Hematopoietic multipotent progenitor cell treated with erythropoietin and hydrocortisone succinate and interleukin-3 and kit ligand, for 15 days (in vitro differentiated cells): ENCODE measurements around the gene TIAM2.
"Not testable (repeated sequence)": the region's sequence is repeated elsewhere in the genome, so short reads cannot be mapped to it uniquely, and the experiment has no call there.

ENCODE experiments used
- DNase-seq: peaks from one replicate; pipeline ENCODE4 v3.0.0-alpha.2; 2015; ENCODE audit warnings: low spot score

Gene TIAM2

DNA sequence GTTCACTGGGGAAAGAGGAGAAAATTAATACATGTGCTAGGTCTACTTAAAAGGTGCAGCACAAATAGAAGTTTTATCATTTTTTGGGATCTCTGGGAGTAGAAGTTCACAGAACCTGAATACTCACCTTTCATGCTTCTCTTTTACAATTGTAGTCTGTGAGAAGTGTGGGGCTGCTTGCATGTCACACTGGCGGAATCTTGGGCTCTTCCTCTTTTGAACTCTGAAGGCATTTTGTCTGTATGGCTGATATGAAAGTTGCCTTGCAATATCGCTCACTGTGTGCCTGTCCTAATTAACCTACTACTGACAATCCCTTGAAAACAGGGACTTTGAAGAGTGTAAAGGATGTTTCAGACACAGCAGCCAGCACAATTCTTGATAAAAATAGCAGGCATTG is 202.8 kb downstream of the TIAM2 start:
- DNase-seq: no peak

DNA sequence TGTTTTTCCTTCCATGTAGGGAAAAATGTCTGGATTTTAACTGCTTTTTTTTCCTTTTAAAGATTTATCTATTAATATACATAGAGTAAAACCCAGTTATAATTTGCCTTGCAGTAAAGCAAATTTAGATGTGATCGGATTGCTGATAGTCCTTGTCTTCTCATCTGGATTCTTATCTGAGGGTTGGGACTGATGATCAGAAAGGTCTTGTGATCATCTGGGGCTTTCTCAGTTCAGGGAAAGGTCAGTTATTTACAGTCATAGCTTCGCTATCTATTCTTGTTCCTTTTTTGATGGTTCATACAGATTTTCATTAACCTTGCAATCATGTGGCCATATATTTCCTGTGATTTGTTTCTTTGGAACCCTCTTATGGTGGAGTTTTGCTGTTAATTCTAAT is 204.9 kb downstream of the TIAM2 start:
- DNase-seq: no peak

DNA sequence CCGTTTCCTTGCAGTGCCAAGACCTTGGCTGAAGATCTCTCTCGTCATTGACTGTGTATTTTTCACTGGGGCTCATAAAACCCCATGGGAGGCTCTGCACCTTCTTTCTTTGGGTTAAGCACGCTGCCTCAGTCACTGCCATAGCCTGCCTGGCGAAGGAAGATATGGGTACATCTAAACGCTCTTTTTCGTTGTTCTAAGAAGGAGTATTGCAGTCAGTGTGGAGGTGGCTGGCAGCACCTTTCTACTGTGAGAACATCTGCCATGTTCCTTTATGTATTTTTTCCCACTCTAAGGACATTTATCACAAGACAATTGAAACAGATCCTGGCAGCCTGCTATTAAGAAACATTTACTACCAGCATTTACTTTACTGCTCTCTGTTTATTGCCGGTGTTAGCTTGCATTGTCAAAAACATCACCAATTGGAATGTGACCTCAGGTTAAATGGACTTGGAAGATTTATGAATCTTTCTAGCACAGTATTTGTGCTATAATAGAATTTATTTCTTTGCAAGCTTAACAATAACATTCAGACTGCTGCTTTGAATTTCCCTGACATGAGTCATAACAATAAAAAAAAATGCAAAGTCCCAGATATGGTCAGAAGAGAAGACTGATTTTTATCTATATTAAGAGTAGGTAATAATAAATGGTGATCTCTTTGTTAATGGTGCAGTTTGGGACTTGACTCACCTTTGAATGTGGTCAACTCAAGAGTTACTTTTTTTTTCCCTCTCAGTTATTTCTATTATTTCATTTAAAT is 206.5 kb downstream of the TIAM2 start:
- no peak for DNase-seq

DNA sequence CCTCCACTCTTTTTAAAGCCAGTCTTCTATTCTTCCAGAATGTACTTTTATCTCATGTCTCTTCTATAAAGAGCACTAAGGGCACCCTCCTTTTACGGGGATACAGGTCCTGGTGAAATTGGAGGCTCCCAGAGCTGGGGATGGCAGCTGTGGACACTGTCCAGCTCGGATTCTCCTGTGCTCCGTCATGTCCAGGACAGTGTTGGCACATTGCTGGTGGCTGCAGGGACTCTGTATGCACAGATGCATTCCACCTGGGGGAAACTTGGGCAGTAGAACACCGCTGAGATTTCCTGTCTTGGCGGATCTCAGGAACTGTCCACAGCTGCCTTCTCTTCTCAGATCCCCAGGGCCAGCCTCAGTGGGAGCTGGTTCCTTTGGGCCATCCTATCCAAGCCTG is 212.1 kb downstream of the TIAM2 start:
- no peak for DNase-seq

DNA sequence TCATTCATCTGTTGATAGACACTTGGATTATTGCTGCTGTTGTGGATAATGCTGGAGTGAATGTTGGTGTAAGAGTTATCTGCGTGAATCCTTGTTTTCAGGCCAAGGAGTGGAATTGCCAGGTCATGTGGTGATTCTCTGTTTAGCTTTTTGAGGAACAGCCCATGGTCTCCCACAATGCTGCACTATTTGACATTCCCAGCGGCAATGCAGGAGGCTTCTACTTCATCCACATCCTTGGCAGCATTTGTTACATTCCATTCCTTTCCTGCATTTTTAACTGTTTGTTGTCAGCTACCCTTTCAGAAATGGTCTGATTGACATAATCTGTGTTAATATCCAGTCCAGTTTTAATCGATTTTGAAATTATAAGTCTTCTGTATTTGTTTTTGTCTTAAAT is 217.0 kb downstream of the TIAM2 start:
- no peak for DNase-seq

DNA sequence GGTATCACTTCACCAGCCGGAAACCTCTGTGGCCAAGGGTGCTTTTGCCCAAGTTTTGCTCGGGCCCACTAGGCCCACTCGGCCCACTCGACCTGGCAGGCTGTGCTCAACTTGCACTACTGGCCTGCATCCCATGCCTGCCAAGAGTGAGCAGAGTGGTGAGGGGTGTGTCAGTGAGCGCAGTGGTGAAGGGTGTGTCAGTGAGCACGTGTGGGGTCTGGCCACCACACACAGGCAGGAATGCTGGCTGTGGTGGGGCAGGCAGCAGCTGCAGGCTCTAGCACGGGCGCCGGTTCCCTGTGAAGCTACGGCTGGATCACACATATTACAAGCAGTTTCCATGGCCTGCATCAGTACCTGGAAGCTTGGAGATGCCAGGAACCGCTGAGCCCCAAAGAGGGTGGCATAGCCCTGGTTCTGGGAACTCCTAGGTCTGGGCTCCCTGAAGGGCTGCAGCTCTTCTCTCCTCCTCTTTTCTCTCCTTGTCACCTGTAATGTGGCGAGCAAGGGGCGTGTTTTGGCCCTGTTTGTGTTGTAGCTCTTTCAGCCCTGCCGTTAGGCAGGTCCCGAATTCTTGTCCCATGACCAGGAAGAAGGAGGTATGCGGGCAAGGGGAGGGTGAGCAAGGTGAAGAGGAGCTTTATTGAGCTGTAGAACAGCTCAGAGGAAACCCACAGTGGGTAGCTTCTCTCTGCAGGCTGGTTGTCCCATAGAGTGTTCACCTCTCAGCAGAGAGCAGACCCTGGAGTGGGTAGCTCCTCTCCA is 217.7 kb downstream of the TIAM2 start:
- DNase-seq: no peak

DNA sequence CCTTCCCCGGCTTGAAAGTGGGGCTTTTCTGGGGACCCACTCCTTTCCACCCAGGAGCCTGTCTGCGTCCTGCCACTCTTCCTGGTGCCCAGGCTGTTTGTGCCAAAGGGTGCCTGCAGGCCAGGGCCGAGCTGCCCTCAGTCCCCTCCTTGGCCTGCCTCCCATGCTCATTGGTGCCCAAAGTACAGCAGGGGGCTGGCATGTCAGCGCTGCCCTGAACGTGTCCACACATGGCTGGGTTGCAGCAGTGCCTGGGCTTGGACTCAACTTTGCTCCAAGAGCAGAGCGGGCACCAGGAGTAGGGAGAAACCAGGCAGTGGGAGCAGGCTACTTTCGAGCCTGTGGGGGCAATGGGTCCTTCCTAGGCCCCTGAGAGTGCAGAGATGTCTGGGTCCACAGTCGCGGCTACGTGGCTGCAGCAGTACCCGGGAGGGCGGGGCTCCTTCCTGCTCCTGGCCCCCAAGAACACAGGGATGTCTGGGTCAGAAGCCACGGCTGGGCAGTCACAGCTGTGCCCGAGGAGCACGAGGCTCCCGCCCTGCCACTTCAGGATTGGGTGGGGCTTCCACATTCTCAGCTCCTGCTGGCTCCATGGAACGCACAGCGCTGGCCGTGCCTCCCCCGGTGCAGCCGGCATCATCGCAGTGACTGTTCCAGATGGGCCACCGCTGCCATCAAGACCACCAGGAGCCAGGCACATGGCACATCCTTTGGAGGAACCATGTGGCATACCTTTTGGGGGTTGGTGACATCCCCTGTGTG is 218.7 kb downstream of the TIAM2 start:
- DNase-seq: no peak

DNA sequence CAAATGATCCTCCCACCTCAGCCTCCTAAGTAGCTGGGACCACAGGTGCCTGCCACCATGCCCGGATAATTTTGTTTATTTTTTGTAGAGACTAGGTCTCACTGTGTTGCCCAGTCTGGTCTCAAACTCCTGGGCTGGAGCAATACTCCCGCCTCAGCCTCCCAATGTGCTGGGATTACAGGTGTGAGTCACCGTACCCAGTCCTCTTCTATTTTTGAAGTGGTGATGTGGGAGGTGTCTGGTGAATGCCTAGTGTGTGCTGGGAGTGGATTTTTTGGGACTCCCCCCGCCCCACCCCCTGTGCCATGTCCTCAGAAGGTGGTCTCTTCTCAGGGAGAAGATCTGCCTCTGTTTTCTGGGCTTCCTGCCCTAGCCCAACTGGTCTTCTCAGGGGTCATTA is 220.8 kb downstream of the TIAM2 start:
- DNase-seq: no peak

DNA sequence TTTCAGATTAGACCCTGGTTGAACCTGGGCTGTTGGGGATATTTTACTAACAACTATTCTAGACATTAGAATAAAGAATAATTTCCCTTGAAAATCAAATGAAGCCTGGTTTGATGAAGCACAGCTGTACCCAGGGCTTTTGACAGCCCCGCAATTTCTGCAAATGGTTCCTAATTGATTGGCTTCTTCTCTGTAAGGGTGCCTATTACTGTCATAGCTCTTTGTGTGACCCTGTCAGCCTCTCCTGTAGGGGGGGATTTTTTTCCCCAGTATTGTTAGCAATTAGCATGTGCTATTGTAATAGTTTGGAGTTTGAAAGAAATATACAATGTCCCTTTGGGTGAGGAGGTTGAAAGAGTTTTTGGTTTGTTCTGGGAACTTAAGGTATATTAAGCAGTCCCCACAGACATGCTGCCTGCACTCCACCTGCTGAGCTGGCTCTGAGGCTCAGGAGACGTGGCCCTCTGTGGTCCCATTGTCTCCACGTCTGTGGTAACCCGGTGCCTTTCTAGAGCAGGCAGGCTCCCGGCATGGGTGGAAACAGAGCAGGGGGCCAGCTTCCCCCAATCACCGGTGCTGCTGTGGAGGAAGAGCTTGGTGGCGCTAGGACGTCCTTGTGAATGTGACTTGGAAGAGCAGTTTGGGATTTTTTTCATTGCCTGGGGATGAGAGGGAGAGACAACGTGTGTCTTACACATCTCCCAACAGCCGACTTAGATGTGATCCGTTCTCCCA is 221.4 kb downstream of the TIAM2 start:
- DNase-seq: no peak

DNA sequence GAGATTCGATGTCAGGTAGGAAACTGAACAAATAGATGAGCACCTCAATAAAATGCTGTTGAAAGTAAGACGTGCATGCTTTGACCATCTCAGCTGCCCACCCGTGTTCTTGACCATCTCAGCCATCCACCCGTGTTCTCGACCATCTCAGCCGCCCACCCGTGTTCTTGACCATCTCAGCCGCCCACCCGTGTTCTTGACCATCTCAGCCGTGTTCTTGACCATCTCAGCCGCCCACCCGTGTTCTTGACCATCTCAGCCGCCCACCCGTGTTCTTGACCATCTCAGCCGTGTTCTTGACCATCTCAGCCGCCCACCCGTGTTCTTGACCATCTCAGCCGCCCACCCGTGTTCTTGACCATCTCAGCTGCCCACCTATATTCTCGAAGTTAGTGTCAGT is 223.6 kb downstream of the TIAM2 start:
- not testable (repeated sequence) for DNase-seq

DNA sequence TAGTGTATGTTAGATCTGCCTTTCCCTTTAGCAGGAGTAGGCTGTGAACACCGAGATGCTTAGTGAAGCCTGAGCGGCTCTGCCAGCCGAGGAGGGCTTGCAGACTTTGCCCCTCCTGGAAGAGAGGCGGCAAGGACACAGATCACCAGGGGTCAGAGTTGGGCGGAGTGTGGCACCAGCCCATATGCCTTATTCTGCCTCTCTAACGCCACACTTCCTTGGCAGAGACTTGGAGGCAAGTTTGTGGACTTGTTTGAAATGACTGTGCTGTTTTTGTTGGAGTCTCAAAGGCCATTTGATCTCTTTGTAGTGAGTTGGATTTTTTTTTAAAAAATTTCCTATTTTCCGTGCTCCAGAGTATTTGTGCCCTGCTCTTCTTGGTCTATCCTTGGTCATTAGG is 224.2 kb downstream of the TIAM2 start:
- no peak for DNase-seq

DNA sequence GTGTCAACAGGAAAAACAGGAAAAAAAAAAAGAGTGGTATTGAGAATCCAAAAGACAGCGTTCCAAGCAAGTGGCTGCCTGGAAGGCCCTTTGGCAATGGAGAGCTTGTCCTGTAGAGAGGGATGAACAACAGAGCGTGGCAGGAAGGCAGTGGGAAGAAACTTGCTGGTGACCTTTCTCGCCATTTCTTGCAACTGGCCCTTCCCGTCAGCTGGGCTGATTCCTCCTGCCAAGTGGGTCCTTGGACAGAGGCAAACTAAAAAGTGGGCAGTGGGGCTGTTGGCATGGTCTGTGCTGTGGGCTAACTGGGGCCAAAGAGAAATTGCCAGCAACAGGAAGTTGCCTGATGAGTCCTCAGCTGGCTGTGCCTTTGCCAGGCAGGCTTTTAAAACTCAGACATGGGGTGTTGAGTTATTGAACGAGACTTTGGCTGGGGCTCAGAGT is 224.8 kb downstream of the TIAM2 start:
- no peak for DNase-seq

DNA sequence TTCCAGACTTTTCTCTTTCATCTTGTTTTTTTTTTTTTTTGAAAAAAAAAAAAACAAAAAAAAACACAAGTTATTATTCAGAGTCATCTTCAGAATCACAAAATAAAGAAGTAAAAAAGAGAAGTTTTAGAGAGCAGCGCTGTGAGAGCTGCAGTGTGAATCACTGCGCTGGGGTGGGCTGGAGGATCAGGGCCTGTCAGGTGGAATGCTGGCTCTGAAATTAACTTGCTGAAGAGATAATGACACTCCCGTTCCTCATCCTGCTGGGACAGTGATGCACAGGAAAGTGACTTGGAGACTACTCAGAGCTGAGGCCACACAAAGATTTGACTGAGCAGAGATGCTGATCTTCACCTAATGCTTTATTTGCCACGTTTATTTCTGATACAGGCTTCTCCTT is 226.0 kb downstream of the TIAM2 start:
- no peak for DNase-seq

DNA sequence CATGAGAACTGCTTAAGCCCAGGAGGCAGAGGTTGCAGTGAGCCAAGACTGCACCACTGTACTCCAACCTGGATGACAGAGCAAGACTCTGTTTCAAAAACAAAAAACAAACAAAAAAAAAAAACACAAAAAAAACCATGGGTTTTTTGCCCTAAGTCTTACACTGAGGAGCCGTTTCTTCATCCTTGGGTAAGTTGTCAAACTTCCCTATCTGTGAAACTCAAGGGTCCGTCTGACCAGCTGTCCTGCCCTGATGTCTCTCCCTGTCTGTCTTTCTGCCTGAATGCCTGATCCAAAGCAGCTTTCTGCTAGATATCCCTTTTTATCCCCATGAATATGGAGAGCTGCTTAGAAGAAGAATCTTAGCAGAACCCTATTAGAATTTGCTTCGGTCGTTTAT is 227.4 kb downstream of the TIAM2 start:
- no peak for DNase-seq

DNA sequence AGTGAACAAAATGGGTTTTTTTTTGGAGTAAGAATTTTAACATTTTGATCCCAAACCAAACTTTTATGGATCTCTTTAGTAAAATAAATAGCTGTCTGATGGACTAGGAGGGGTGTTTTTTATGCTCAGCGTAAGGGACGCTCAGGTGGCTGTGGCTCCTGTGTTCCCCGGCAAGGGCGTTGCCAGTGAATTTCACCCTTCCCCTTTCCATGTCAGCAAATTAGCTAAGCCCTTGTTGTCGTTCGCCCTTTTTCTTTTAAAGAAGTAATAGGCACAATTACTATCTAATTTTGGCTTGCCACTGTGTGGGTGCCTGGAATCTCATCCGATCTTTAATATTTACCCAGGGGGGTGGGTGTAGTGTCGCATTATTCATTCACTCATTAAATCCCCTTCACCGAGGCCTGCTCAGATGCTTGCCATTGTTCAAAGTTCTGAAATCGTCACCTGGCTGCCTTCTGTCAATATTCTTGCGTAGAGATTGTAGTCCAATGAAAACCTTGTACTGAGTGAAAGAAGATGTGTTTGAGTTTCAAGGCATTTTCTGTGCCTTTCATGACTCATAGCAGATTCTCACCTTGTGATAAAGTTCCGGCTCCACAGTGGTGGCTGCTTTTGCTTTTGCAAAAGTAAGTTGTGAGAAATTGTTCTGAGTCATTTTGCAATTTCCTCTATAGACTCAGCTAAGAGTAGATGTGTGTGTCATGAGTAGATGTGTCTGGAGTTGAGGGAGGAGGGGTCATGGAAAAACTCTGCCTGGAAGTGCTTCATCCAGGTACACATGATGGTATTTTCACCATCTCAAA is 228.7 kb downstream of the TIAM2 start:
- no peak for DNase-seq

DNA sequence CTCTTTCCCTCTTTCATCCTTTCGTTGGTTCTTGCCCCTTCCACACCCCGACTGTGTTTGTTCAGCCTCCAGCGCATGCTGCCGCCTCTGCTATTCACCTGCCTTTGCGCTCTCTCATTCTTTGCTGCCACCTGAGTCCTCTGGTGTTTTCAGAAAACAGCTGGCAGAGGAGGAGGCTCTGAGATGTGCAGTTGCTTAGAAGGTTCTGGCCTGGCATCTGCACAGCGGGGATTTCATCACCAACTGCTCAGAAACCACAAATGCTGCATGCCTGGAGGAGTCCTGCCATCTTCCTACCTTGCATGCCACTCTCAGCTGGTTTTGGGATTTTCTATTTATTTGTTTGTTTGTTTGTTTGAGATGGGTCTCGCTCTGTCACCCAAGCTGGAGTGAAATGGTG is 229.5 kb downstream of the TIAM2 start:
- no peak for DNase-seq

DNA sequence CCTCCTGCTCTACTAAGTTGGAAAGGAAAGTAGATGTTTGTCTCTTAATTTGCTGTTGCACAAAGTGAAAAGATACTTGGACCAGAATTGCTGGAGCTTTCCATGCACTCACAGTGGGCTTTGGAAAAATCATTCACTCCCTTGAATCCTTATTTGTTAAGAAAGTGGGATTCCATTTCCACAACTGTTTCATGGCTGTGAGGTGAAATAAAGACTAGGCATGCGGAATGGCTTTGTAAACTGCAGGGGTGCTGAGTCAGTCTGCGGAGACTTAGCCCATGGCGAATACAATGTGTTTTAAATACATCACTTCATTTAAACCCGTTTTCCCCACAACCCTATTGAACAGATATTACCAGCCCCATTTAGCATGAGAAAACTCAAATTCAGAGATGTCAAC is 231.9 kb downstream of the TIAM2 start:
- no peak for DNase-seq

DNA sequence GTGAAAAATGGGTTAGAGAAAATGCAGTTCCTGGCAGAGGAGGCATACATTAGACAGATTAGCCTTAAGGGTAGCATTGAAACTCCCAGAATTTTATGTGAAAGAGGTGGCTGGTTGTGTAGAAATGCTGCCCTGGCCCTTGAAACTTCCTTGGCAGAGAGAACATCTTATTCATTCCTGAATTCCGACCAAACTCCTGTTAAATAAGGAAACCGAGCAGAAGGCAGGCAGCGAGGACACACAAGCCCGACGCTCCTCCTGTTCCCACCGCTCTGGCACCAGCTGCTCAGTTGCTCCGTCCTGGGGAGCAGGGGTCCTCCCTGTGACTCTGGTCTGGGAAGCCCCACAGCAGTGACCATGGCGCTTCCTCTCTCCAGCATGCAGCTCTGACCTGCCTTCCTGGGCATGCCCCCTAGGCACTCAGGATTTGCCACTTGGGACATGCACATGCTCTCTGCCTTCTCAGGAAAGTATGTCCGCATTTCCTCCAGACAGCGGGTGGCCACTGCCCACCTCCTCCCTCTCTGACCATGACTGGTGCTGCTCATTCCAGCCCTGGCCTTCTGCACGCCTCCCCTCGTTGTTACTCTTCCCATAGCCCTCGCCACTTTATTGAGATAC is 233.5 kb downstream of the TIAM2 start:
- DNase-seq: no peak

DNA sequence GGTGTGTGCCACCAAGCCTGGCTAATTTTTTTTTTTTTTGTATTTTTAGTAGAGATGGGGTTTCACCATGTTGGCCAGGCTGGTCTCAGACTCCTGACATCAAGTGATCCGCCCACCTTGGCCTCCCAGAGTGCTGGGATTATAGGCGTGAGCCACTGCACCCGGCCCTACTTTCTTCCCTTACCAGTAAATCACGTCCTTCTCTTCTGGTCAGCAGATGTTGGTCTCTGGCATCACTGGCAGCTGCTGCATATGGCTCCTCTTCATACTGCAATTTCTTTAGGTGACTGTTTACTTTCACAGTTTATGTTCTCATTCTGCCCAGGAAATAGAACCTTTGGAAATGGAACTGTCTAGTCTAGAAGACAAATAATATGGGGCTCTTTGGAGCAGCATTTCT is 235.9 kb downstream of the TIAM2 start:
- not testable (repeated sequence) for DNase-seq

DNA sequence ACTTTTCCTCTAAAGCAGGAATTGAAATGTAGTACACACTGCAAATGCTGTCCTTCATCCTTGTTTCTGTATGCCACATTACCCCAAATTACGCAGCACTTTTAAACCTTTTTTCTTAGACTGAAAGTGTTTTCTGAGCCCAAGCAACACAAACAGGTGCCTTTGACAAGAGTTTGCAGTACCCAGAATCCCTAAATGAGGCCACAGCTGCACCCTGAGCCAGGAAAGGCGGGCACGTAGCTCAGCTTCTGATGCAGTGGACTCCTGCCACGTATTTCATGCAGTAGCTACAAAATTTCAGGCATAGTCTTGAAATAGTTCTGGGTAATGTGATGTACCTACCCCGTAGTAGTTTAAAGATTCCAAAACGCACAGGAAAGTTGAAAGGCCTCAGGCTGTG is 237.7 kb downstream of the TIAM2 start:
- DNase-seq: no peak

DNA sequence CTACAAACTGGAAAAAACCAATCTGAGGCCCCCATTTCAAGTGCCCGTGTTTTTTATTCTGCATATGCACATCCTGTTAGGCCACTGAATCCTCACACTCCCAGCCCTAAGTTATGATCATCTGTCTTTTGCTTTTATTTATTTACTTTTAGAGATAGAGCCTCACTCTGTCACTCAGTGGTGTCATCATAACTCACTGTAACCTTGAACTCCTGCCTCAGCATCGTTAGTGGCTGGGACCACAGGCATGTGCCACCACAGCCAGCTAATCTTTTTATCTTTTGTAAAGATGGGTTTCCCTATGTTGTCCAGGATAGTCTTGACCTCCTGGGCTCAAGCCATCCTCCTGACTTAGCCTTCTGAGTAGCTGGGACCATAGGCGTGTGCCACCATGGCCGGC is 239.1 kb downstream of the TIAM2 start:
- no peak for DNase-seq
